A549 (cell line): ENCODE data around the gene APOBEC3B.
"Not testable (repeated sequence)": the region's sequence is repeated elsewhere in the genome, so short reads cannot be mapped to it uniquely, and the experiment has no call there.

ENCODE experiments used
- ESRRA ChIP-seq: fragments of 150-350 bp; IDR thresholded peaks from 2 replicates; pipeline ENCODE4 v1.6.1; 2014; ENCODE audit warnings: mild to moderate bottlenecking, low read length, borderline replicate concordance
- MAFK ChIP-seq: fragments of 450-650 bp; IDR thresholded peaks from 2 replicates; pipeline ENCODE4 v1.6.1; 2014; ENCODE audit not compliant: partially characterized antibody
- TF ChIP-seq, protein P1 (sequence below): fragments of >200 bp; sonication (Bioruptor Twin); formaldehyde crosslinking; IDR thresholded peaks from 3 replicates; pipeline ENCODE4 v1.5.1; 2016
- TF ChIP-seq, protein P2 (sequence below): IDR thresholded peaks from 2 replicates; pipeline ENCODE4 v1.6.1; 2012

DNA sequence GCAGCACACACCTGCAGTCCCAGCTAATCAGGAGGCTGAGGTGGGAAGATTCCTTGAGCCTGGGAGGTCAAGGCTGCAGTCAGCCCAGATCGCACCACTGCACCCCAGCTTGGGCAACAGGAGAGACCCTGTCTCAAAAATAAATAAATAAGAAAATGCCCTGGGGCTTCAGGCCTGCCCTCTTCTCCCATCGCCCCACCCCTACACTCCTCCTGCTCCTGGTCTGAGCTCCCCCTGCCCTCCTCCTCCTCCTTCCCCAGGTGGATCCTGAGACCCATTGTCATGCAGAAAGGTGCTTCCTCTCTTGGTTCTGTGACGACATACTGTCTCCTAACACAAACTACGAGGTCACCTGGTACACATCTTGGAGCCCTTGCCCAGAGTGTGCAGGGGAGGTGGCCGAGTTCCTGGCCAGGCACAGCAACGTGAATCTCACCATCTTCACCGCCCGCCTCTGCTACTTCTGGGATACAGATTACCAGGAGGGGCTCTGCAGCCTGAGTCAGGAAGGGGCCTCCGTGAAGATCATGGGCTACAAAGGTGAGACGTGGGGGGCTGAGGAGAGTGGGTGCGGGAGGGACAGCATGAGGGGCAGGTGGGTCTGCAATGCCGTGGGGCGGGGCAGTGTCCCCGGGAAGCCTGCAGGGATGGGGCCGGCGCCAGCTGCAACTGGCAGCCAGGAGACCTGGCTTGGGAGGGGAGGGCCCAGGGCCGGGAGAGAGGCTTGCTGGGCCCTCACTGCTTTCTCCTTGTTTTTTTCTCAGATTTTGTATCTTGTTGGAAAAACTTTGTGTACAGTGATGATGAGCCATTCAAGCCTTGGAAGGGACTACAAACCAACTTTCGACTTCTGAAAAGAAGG lies 49.5 kb downstream of the APOBEC3B start:
- TF ChIP-seq MAFK, ESRRA: not testable (repeated sequence)
- TF ChIP-seq, protein P1, sequence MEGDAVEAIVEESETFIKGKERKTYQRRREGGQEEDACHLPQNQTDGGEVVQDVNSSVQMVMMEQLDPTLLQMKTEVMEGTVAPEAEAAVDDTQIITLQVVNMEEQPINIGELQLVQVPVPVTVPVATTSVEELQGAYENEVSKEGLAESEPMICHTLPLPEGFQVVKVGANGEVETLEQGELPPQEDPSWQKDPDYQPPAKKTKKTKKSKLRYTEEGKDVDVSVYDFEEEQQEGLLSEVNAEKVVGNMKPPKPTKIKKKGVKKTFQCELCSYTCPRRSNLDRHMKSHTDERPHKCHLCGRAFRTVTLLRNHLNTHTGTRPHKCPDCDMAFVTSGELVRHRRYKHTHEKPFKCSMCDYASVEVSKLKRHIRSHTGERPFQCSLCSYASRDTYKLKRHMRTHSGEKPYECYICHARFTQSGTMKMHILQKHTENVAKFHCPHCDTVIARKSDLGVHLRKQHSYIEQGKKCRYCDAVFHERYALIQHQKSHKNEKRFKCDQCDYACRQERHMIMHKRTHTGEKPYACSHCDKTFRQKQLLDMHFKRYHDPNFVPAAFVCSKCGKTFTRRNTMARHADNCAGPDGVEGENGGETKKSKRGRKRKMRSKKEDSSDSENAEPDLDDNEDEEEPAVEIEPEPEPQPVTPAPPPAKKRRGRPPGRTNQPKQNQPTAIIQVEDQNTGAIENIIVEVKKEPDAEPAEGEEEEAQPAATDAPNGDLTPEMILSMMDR, result not testable (repeated sequence)
- TF ChIP-seq, protein P2, sequence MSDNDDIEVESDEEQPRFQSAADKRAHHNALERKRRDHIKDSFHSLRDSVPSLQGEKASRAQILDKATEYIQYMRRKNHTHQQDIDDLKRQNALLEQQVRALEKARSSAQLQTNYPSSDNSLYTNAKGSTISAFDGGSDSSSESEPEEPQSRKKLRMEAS, result not testable (repeated sequence)
